Neural cell (in vitro differentiated cells): ENCODE results near the gene ATE1.

Experiments used
- CTCF ChIP-seq: fragments of 450-650 bp; IDR thresholded peaks from 2 replicates; pipeline ENCODE4 v1.5.1; 2014; ENCODE audit warnings: antibody characterized with exemption, mild to moderate bottlenecking, moderate library complexity; ENCODE audit not compliant: poor library complexity, severe bottlenecking
- EP300 ChIP-seq: fragments of 450-650 bp; conservative IDR thresholded peaks from 2 replicates; pipeline ENCODE4 v1.6.1; 2014; ENCODE audit warnings: antibody characterized with exemption, mild to moderate bottlenecking, moderate library complexity; ENCODE audit not compliant: poor library complexity, severe bottlenecking
- EZH2 ChIP-seq: fragments of 200-600, 300-800 bp; shearing (Covaris generic), sonication (generic); IDR thresholded peaks from 2 replicates; pipeline ENCODE4 v1.6.1; 2014; ENCODE audit warnings: antibody characterized with exemption, low read length, borderline replicate concordance, mild to moderate bottlenecking; ENCODE audit not compliant: insufficient read depth, poor library complexity, severe bottlenecking
- MXI1 ChIP-seq: fragments of 450-650 bp; conservative IDR thresholded peaks from 2 replicates; pipeline ENCODE4 v1.6.1; 2014; ENCODE audit warnings: antibody characterized with exemption, mild to moderate bottlenecking; ENCODE audit not compliant: poor library complexity, severe bottlenecking
- POLR2AphosphoS5 ChIP-seq: IDR thresholded peaks from 2 replicates; pipeline ENCODE4 v1.6.1; 2012
- SMC3 ChIP-seq: fragments of 450-650 bp; conservative IDR thresholded peaks from 2 replicates; pipeline ENCODE4 v1.6.1; 2014; ENCODE audit warnings: antibody characterized with exemption, mild to moderate bottlenecking, moderate library complexity; ENCODE audit not compliant: poor library complexity
- TAF1 ChIP-seq: IDR thresholded peaks from 2 replicates; pipeline ENCODE4 v1.6.1; 2012; ENCODE audit warnings: low read depth

GRCh38 chr10:121710207-121710606 lies 217.6 kb downstream of the ATE1 start:
- no peak for TF ChIP-seq EP300
- TF ChIP-seq SMC3 = no peak
- TF ChIP-seq CTCF = no peak
- no peak for TF ChIP-seq POLR2AphosphoS5
- TF ChIP-seq MXI1 = no peak
- no peak for TF ChIP-seq TAF1
- no peak for TF ChIP-seq EZH2
